Right renal pelvis (tissue), 4 donors: ENCODE measurements around the gene NIBAN1. TPM values are rescaled to one million over a fixed set of nuclear protein-coding genes. Genes with fewer than 3 reads are reported as not detected.
"Not testable (repeated sequence)": the region's sequence is repeated elsewhere in the genome, so short reads cannot be mapped to it uniquely, and the experiment has no call there.

Experiments
- DNase-seq, 4 donors: peaks; one replicate each; pipeline ENCODE4 v3.0.0-alpha.2; 2013; ENCODE audit warnings: low read depth in 4 of 4, low spot score in 3 of 4, missing footprints in 1 of 4
- polyA plus RNA-seq, 4 donors: library from polyadenylated mRNA; unstranded; fragments of 120-200 nt; gene quantifications; one replicate each; pipeline ENCODE4 v1.2.1, GENCODE V29; 2013; ENCODE audit not compliant: insufficient read length in 4 of 4

NIBAN1 gene
- polyA plus RNA-seq, 4 donors, result 2.7 to 4.5 (median 3.9) TPM

DNA sequence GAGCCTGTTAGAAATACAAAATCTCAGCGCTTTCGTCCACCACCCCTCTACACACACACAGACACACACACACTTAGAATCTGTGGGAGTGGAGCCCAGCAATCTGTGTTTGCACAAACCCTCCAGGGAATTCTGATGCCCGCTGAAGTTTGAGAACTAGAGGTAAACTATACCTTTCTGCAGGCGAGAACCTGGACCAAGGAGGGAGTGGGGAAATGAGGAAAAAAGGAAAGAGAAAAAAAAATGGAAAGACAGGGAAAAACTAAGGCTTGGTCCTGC lies 468 bp upstream of the NIBAN1 start:
- no peak for DNase-seq

DNA sequence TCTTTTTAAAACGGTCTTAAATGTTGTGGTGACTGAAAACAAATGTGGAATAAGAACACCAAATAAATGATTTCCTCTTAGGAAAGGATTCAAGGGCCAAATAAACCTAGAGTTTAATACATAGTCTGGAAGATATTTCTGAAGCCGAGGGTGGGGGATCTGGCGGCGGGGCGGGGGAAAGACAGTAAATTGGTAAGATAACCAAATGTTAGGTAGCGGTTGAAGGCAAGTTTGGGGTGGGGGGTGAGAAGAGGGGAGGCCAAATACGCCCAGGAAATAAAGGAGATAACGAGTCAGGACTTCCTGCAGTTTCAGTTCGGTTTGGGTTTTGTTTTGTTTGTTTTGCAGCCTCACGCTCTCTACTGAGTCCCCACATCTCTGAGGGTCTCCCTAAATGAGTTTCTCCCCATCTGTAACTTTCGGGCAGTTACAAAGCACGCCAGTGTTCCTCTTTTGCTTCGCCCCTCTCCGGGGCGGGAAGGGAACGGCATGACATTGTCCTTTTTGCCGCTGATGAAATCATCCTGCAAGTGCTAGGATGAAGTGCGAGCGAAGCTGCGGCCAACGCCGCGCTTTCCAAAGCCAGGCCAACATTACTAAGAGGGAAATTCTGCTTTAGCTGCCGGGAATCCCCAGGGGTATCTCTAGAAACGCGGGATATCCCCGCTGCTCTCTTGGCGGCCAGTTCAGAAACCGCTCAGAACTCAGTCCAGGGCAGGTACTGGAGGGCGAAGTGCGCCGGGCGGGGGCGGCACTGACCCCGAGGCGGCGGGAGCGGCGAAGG lies 844 bp downstream of the NIBAN1 start:
- DNase-seq, result peak in 1 of 4 donors; percentile 29

DNA sequence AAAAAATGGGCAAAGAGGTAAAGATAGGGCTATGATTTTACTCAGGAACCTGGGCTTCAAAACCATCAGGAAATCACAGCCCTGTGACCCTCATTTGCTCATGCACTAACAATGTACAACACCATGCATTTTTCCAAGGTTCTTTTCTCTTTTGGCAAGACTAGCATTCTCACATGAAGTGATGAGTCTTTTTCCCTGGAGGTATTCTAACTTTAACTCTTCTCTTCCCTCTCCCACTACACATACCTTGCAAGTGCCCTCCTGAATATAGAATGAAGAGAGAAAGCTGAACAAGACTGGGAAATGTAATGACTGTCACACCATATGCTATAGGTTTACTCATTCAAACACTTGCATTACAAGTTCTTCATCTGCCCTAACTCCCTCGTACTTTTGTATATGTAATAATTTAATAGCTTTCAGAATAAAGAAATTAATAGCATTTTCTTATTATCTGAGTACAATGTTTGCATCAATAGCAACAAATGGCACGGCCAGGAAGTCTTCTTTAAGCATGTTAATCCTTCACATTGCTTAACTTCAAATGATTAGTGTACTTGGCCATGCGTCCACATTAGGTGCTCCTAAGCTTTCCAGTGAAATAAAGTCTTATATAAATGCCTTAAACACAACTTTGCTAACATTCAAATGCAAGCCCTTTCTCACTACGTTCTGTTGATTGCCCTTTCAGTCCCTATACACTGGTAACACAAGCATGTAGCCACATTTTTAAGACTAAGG lies 1.8 kb downstream of the NIBAN1 start:
- no peak for DNase-seq

DNA sequence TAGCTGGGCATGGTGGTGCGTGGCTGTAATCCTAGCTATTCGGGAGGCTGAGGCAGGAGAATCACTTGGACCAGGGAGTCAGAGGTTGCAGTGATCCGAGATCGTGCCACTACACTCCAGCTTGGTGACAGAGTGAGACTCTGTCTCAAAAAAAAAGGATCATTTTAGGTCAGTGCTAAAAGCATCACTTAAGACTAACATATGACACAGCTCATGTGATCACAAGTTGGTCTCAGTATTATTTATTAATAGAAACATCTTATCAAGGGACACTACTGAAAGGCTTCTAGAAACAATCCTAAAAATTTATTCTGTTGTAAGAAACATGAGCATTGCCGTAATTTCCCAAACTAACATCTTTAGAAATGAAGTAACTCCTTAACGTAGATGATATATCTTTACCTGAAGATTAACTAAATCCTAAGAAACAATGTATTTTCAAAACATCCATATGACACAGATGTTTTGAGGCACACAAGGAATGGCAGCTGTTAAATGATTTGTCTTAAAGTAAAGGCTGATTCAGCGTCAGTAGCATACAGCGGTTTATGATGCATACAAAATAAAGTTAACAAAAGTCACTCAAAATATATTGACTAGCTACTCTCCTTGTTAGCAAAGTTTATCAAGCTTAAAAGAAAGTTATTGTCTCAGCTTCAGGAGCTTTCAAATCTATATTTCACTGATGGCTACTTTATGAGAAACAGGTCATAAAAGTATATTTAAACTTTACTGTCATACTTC lies 2.6 kb downstream of the NIBAN1 start:
- no peak for DNase-seq

DNA sequence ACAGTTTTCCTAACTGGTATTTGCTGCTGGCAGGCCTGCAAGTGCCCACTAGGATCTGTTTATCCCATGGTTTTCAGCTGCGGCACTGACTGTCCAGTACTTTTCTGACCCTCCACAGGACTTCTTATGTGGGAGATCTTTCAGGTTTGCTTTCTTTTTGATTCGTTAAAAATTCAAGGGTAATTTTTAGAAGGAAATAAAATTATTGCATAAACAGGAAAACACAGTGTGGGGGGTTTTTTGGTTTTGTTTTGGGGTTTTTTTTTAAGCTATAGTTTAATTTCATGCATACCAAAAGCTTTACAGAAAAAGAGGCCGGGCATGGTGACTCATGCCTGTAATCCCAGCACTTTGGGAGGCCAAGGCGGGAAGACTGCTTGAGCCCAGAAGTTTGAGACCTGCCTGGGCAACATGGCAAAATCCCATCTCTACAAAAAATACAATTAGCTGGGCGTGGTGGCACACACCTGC lies 3.6 kb downstream of the NIBAN1 start:
- no peak for DNase-seq

DNA sequence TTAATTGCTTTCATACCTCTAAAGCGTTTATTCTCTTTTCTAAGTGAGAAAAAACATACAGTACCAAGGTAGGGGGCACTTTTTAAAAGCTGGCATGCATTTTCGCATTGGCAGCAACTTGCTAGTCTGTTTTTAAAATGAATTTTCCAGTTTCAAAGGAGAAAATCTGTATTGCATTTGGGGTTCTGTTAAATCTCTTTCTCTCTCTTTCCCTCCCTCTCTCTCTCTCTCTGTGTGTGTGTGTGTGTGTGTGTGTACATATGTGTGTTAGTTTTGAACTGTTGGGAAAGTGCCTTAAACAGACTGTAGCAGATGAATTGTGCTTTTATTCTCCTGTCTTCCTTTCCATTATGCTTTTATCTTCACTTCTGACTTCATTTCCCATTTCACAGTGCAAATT lies 7.3 kb downstream of the NIBAN1 start:
- DNase-seq, result no peak

DNA sequence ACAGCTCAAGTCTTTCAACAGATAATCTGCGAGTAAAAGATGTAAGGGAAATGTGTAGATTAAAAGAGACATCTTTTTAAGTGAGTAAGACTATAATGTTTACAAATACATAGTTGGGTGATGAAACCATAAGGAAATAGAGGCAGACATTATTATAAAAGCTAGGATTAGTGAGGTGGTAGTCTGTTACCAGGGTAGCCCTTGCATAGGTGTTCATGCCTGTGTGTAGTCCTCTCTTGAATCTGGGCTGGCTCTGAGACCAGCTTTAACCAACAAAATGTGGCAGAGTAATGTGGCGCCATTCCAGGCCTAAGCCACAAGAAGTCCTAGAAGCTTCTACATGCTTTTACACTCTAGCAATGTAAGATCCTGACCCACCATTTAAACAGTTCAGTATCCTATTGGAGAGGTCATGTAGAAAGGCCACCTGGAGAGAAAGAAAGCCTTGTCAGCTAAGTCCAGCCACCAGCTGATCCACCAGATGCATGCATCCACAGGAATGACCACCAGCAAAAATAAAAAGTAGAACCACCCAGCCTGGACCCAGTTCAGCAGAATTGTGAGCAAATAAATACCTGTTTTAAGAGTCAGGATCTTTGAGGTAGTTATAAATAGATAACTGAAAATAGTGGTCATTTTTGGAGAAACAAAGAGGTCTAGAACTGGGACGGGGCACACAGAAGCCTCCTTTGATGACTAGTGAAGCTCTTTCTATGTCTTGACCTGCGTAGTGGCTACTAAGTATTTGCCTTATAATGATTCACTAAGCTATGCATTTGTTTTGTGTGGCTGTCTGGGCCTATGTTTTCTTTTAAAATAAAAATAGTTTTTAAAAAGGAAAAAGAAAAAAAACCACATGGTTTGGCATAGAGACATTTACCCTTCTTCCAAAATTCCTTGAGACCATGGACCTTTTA lies 8.1 kb downstream of the NIBAN1 start:
- no peak for DNase-seq

DNA sequence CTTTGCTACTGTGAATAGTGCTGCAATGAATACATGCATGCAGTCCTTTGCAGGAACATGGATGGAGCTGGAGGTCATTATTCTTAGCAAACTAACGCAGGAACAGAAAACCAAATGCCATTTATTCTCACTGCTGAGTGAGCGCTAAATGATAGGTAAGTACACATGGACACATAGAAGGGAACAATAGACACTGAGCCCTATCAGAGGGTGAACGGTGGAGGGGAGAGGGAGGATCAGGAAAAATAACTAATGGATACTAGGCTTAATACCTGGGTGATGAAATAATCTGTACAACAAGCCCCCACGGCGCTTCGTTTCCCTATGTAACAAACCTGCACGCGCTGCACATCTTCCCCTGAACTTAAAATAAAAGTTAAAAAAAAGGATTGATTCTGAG lies 8.9 kb downstream of the NIBAN1 start:
- no peak for DNase-seq

DNA sequence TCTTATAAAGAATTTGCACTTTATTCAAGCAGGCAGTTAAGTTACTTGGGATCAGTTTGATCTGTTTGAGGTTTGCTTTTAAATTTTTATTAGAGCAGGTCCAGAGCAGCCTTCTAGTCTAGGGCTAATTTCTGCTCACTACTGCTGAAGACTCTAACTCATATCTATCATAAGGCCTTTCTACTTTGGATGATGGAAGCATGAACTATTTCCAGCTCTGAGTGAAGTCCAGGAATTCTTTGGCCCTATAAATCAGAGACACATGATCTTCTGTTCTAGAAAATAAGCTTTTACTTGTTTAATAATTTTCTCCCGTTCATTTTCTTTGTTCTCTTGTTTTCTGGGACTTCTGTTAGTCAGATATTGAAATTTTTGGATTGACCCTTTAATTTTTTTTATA lies 14.7 kb downstream of the NIBAN1 start:
- no peak for DNase-seq

DNA sequence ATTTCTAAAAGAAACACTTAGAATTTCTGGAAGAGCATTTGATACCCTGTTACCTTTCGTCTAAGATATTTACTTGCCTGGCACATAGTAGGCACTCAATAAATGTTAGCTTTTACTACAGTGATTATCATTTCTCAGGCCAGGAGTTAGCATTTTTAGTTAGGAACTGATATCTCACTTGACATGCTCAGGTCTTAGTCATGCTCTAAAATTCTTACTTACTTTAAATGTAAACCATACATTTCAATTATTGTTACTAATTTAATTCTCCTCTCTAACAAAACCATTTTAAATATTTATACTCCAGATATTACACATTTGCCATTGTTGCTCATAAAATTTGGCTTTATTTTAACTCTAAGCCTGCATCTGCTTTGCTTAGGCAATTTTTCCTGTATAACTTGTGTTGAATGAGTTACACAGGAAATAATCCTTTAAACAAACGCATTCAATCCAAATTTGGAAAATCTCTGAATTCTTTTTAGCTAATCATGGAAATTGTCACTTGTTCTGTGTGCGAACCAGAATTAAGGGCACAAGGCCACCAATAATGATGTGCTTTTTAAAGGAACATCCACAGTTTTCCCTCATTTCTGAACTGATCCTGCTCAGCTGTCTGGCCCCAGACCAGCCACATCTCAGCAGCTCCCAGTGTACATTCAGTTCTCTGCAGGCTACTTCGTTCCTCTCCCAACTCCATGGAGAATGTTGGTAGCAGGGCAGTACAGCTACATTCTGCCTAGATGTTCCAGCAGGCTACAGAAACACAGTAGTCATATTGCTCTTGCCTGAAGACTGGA lies 15.6 kb downstream of the NIBAN1 start:
- no peak for DNase-seq

DNA sequence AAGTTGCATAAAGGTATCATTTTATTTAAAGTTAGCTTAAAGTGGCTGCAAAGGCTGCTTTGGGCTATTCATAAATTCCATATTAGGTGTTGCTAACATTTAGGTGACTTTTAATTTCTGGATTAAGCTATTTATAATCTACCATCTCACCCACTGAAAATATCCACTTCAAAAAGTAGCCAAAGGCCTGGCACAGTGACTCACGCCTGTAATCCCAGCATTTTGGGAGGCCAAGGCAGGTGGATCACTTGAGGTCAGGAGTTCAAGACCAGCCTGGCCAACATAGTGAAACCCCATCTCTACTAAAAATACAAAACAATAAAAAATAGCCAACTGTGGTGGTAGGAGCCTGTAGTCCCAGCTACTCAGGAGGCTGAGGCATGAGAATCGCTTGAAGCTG lies 16.4 kb downstream of the NIBAN1 start:
- DNase-seq, result not testable (repeated sequence)

DNA sequence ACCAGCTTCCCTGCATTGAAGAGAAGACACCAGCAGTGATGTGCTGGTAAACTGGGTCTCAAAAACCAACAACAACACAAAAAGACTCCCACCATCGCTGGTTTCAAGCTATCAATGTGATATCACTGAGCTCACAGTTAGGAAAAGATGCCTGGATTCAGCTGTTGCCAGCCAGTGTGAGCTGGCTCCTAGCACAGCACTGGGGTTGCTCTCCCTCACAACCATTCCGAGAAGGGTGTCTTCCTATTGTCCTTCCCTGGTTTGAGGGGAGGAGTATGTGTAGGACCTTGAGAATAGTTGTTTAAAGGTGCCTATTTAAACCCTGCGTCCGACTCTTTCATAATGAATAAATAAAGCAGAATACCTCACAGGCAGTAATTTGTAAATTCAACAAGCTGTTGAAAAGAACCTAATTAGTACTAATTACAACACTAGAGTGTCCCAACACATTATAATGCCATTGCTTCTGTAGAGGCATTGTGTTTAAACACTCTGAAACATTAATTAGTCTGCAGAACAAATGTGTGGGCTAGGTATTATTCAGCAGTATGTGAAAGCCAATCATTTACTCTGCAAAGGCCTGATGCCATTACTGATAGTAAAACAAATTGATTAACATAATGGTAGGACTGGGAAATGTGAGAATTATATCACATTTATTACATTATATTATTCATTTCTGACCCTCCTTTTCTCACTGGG lies 17.2 kb downstream of the NIBAN1 start:
- no peak for DNase-seq

DNA sequence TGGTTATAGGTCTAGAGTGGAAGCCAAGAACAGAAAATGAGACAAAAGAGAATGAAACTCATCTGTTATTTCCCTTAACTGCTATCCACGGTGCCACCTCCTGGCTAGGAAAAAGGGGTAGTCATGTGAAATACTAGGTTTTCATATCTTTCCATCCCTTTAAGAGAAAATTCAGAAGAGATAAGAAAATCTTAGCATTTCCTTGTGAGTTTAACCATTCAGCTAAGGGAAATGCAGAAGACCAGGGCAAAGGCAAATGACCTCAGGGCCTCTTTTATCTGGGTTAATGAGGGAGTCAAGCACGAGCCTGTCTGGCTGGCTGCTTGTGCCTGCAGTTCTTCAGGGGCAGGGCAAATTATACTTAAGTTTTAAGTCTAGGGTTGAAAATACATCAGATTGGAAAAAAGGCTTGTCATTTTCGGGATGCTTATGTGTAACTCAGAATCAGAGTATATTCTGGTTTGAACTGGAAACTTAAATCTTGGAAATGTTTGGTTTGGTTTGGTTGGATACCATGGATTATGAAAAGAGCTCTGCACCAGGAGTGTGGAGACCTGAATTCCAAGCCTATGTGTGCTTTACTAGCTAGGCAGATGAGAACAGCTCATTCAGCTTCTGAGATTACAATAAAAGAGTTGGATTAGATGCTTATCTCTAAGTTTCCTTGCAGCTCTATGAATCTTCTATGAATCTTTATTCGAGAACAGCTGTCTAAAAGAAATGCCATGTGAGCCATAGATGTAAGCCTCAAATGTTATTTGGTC lies 19.9 kb downstream of the NIBAN1 start:
- no peak for DNase-seq

DNA sequence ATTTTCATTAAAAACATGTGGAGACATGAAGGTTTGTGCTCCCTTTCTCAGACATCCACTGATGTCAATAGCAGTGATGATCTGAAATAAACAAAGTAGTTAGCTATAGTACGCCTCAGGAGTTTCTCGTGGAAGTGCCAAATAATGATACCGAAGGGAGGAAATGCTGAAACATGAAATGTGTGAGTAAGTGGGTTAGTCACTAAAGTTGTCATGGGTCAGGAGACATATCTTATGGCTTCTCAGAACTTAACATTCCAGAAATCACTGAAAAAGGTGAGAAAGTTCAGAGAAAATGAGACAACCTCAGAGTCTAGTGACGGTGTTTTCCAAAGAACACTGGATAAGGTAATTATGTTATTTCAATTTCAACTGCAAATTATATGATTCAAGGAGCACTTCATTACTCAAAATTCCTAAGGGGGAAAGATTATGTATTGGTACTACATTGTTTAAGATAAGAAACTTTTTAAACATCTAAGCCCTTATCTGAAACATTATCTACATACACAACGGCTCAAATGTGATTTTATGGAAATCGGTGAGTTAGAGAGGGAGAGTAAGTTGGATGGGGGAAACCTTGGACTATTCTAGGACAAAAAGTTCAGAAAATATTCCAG lies 20.6 kb downstream of the NIBAN1 start:
- no peak for DNase-seq

DNA sequence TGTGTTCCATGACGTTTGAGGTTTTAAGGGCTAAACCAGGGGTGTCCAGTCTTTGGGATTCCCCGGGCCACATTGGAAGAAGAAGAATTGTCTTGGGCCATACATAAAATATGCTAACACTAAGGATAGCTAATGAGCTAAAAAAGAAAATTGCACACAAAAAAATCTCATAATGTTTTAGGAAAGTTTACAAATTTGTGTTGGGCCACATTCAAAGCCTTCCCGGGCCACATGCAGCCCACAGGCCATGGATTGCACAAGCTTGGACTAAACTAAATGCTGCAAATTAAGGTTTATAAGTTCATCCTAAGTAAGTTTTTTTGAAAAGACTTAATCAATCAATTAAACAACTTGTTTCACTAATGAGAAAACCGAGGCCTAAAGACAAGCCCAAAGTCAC lies 21.9 kb downstream of the NIBAN1 start:
- DNase-seq, result no peak

DNA sequence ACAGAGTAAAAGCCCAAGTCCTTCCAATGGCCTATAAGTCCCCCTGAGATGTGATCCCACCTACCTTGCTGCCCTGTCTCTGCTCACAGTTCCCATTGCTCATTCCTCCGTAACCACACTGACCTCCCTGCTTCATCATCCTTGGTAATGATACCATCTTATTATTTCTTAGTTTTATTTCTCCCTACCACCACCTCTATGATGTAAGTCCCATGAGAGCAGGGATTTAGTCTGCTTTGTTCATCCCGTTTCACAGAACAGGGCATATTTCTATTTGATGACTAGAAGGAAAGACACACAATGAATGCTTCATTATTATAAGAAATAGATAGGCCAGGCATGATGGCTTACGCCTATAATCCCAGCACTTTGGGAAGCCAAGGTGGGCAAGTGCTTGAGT lies 22.5 kb downstream of the NIBAN1 start:
- no peak for DNase-seq

DNA sequence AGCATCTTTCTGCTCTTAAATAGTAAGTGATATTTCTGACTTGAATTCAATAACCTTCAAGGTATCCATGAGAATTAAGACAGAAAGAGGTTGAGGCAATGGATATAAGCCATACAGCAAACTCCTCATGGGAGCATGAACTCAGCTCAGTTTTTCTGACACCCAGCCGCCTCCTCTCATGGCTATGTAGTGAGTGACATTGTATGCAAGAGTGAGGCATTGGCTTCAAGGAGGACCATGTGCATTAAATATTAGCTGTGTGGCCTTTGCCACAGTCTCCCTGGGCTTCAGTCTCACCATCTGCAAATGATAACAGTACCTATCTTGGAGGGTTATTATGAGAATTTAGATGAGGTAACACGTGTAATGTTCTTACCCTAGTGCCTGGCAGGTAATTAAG lies 23.4 kb downstream of the NIBAN1 start:
- no peak for DNase-seq

DNA sequence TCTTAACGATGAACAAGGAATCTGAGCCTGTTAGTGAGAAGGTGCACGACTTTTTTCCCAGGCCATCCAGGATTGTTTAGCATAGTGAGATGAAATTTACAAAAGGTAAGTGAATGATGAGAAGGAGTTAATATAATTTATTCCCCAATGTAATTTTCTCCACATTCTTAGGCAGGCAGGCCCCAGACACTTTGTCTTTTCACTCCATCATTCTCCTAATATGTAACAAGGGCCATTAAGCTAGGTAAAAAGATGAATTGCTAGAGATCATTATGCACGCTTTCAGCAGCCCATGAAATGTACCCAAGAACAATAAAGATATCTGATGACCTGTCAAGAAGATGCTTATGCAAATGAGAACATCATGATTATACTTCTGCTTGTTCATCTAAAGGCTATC lies 24.1 kb downstream of the NIBAN1 start:
- DNase-seq, result no peak
